H1 (cell line): Measurements from ENCODE around the gene NETO1. TPM values are rescaled to one million over a fixed set of nuclear protein-coding genes. Genes with fewer than 3 reads are reported as not detected.
A peak's percentile ranks its signal among the peaks of the same experiment; 100 is the strongest.

Experiments used
- CTCF ChIA-PET: fragments of 300-600 bp; sonication (Branson Sonifier 250); formaldehyde crosslinking; loops from one replicate; lab custom pipeline; 2021; ENCODE audit not compliant: partially characterized antibody; lab: Charles Lee
- POLR2A ChIA-PET: fragments of 300-600 bp; sonication (Branson Sonifier 250); formaldehyde crosslinking; loops from one replicate; lab custom pipeline; 2021; ENCODE audit warnings: inconsistent platforms; ENCODE audit not compliant: partially characterized antibody; lab: Charles Lee
- DNase-seq, 2 experiments: peaks; one replicate each; pipeline versions ENCODE4 v3.0.0 to v3.0.0-alpha.2; 2010 to 2022; ENCODE audit warnings: low spot score in 2 of 2, low read depth in 1 of 2, mixed read lengths in 1 of 2
- FAIRE-seq: peaks from 2 replicates; lab custom pipeline; 2011; peaks lifted over from hg19 to GRCh38; lab: Jason Lieb, UNC
- H2AFZ ChIP-seq: 2 replicates; pipeline ENCODE4 v1.8.1; 2012; ENCODE audit warnings: low read length, inconsistent platforms
- H2AK5ac ChIP-seq: 2 replicates; pipeline ENCODE4 v1.6.1; 2013; ENCODE audit warnings: low read depth, low read length
- H2BK120ac ChIP-seq: replicated peaks from 2 replicates; pipeline ENCODE3; 2013; ENCODE audit warnings: low read depth, low read length, inconsistent platforms
- H2BK12ac ChIP-seq: 2 replicates; pipeline ENCODE4 v1.6.1; 2013; ENCODE audit warnings: low read depth, low read length
- H2BK15ac ChIP-seq: 2 replicates; pipeline ENCODE4 v1.6.1; 2013; ENCODE audit warnings: low read length
- H2BK20ac ChIP-seq: 2 replicates; pipeline ENCODE4 v1.6.1; 2013; ENCODE audit warnings: low read length
- H2BK5ac ChIP-seq: 2 replicates; pipeline ENCODE4 v1.6.1; 2013; ENCODE audit warnings: low read depth, low read length
- H3K14ac ChIP-seq: 2 replicates; pipeline ENCODE4 v1.6.1; 2013; ENCODE audit warnings: inconsistent platforms; ENCODE audit not compliant: insufficient read length
- H3K18ac ChIP-seq: 2 replicates; pipeline ENCODE4 v1.6.1; 2013; ENCODE audit warnings: low read length; ENCODE audit errors: extremely low read depth
- H3K23ac ChIP-seq: 2 replicates; pipeline ENCODE4 v1.6.1; 2013; ENCODE audit warnings: inconsistent platforms; ENCODE audit not compliant: insufficient read length
- H3K23me2 ChIP-seq: 2 replicates; pipeline ENCODE4 v1.6.1; 2013; ENCODE audit warnings: low read depth, low read length
- H3K27ac ChIP-seq: 2 replicates; pipeline ENCODE4 v1.6.1; 2011; ENCODE audit warnings: low read depth, low read length, inconsistent platforms
- H3K27me3 ChIP-seq, 4 experiments: replicated peaks in 1 of 4; 1 replicate in 1 of 4; 2 replicates in 3 of 4; pipeline versions ENCODE4 v1.6.1 to v1.8.1; 2011 to 2013; ENCODE audit warnings: low read length in 3 of 4, mild to moderate bottlenecking in 3 of 4, inconsistent platforms in 2 of 4, mixed read lengths in 2 of 4, moderate library complexity in 1 of 4; ENCODE audit not compliant: control insufficient read depth in 3 of 4, insufficient read depth in 3 of 4; ENCODE audit errors: extremely low read depth in 1 of 4
- H3K36me3 ChIP-seq, 4 experiments: 2 replicates each; pipeline versions ENCODE4 v1.6.1 to v1.8.1; 2011 to 2013; ENCODE audit warnings: mild to moderate bottlenecking in 4 of 4, low read length in 3 of 4, moderate library complexity in 2 of 4, control low read depth in 1 of 4, inconsistent platforms in 1 of 4; ENCODE audit not compliant: insufficient read depth in 4 of 4, control insufficient read depth in 2 of 4
- H3K4ac ChIP-seq: replicated peaks from 2 replicates; pipeline ENCODE3; 2013; ENCODE audit warnings: low read length, low read depth, mixed read lengths, inconsistent platforms; ENCODE audit not compliant: insufficient read length
- H3K4me1 ChIP-seq, 4 experiments: replicated peaks in 1 of 4; 1 replicate in 1 of 4; 2 replicates in 3 of 4; pipeline versions ENCODE4 v1.6.1 to v1.8.1; 2011 to 2013; ENCODE audit warnings: low read length in 3 of 4, inconsistent platforms in 2 of 4, mixed read lengths in 1 of 4; ENCODE audit not compliant: insufficient read depth in 4 of 4, control insufficient read depth in 3 of 4
- H3K4me2 ChIP-seq, 2 experiments: 2 replicates each; pipeline versions ENCODE4 v1.6.1 to v1.8.1; 2011 to 2013; ENCODE audit warnings: low read depth in 2 of 2, low read length in 2 of 2, control low read depth in 1 of 2, inconsistent platforms in 1 of 2, mild to moderate bottlenecking in 1 of 2; ENCODE audit not compliant: insufficient read depth in 1 of 2
- H3K4me3 ChIP-seq, 4 experiments: fragments of 200-600, 300-600 bp in 1 of 4; sonication (generic), shearing (Covaris generic), sonication (Bioruptor Twin) in 1 of 4; 2 replicates each; pipeline versions ENCODE4 v1.5.1 to v1.8.1; 2011 to 2016; ENCODE audit warnings: low read length in 4 of 4, low read depth in 3 of 4, control low read depth in 2 of 4, inconsistent platforms in 2 of 4, mild to moderate bottlenecking in 2 of 4, mixed read lengths in 1 of 4, moderate library complexity in 1 of 4; ENCODE audit not compliant: insufficient read depth in 2 of 4; ENCODE audit errors: extremely low read depth in 1 of 4
- H3K56ac ChIP-seq: replicated peaks from 2 replicates; pipeline ENCODE3; 2013; ENCODE audit warnings: low read depth, mild to moderate bottlenecking, mixed read lengths, low read length, inconsistent platforms; ENCODE audit not compliant: insufficient read length
- H3K79me1 ChIP-seq: 2 replicates; pipeline ENCODE4 v1.6.1; 2013; ENCODE audit warnings: low read depth, low read length, control low read depth
- H3K79me2 ChIP-seq, 2 experiments: 2 replicates each; pipeline versions ENCODE4 v1.6.1 to v1.8.1; 2012 to 2013; ENCODE audit warnings: low read length in 2 of 2, mild to moderate bottlenecking in 2 of 2, inconsistent platforms in 1 of 2; ENCODE audit not compliant: insufficient read depth in 2 of 2, control insufficient read depth in 1 of 2
- H3K9ac ChIP-seq, 4 experiments: replicated peaks in 1 of 4; 1 replicate in 1 of 4; 2 replicates in 3 of 4; pipeline versions ENCODE4 v1.6.1 to v1.8.1; 2011 to 2013; ENCODE audit warnings: low read depth in 3 of 4, low read length in 3 of 4, control low read depth in 2 of 4, mild to moderate bottlenecking in 2 of 4, moderate library complexity in 2 of 4, inconsistent platforms in 1 of 4; ENCODE audit errors: extremely low read depth in 1 of 4
- H3K9me3 ChIP-seq, 2 experiments: 2 replicates each; pipeline versions ENCODE4 v1.6.1 to v1.8.1; 2012 to 2013; ENCODE audit warnings: mild to moderate bottlenecking in 2 of 2, moderate library complexity in 2 of 2, control low read depth in 1 of 2, inconsistent platforms in 1 of 2, low read depth in 1 of 2, low read length in 1 of 2, mixed read lengths in 1 of 2; ENCODE audit not compliant: insufficient read depth in 2 of 2
- H4K20me1 ChIP-seq, 2 experiments: replicated peaks in 1 of 2; 2 replicates each; pipeline versions ENCODE3 to v1.8.1; 2011 to 2013; ENCODE audit warnings: inconsistent platforms in 2 of 2, low read length in 2 of 2, mild to moderate bottlenecking in 1 of 2; ENCODE audit not compliant: insufficient read depth in 2 of 2, control insufficient read depth in 1 of 2
- H4K5ac ChIP-seq: 2 replicates; pipeline ENCODE4 v1.6.1; 2013; ENCODE audit warnings: low read length, low read depth, mixed read lengths, inconsistent platforms; ENCODE audit not compliant: insufficient read length
- H4K8ac ChIP-seq: 2 replicates; pipeline ENCODE4 v1.8.0; 2013; ENCODE audit warnings: mild to moderate bottlenecking, moderate library complexity, low read length, inconsistent platforms; ENCODE audit not compliant: insufficient read depth; ENCODE audit errors: extremely low read depth
- H4K91ac ChIP-seq: replicated peaks from 2 replicates; pipeline ENCODE3; 2013; ENCODE audit warnings: low read length, mixed read lengths, inconsistent platforms; ENCODE audit not compliant: insufficient read length
- ATF2 ChIP-seq: IDR thresholded peaks from 2 replicates; pipeline ENCODE4 v1.6.1; 2012; ENCODE audit warnings: low read length, inconsistent platforms
- BCL11A ChIP-seq, 2 experiments: IDR thresholded peaks; one replicate each; pipeline ENCODE4 v1.6.1; 2011; ENCODE audit warnings: low read depth in 2 of 2, low read length in 2 of 2, mild to moderate bottlenecking in 2 of 2
- CHD2 ChIP-seq: IDR thresholded peaks from 2 replicates; pipeline ENCODE4 v1.6.1; 2012; ENCODE audit warnings: low read length, improper control_type of control experiment
- CTCF ChIP-seq, 3 experiments: IDR thresholded peaks; 1 replicate in 2 of 3; 2 replicates in 1 of 3; pipeline versions ENCODE4 v1.5.1 to v1.6.1; 2011; ENCODE audit warnings: low read length in 3 of 3, mild to moderate bottlenecking in 3 of 3, inconsistent platforms in 2 of 3, low read depth in 1 of 3, moderate library complexity in 1 of 3; ENCODE audit not compliant: insufficient read depth in 1 of 3; ENCODE audit errors: control extremely low read depth in 1 of 3
- RAD21 ChIP-seq, 2 experiments: IDR thresholded peaks in 1 of 2; conservative IDR thresholded peaks in 1 of 2; 2 replicates each; pipeline ENCODE4 v1.6.1; 2011; ENCODE audit warnings: low read depth in 2 of 2, low read length in 2 of 2, improper control_type of control experiment in 1 of 2, inconsistent platforms in 1 of 2, mild to moderate bottlenecking in 1 of 2, moderate library complexity in 1 of 2
- RFX5 ChIP-seq: IDR thresholded peaks from 2 replicates; pipeline ENCODE4 v1.6.1; 2011; ENCODE audit warnings: low read depth, low read length, improper control_type of control experiment, borderline replicate concordance
- SIX5 ChIP-seq: IDR thresholded peaks from 2 replicates; pipeline ENCODE4 v1.6.1; 2011; ENCODE audit warnings: mild to moderate bottlenecking, low read depth, low read length
- WGBS, 2 experiments: shearing (Covaris generic) in 1 of 2; methylation state at CpG; one replicate each; pipeline versions ENCODE4 v1.1.6 to v1.1.7; 2013 to 2015; ENCODE audit warnings: low lambda C conversion rate in 2 of 2, mixed read lengths in 2 of 2, inconsistent platforms in 1 of 2, low coverage in 1 of 2, missing lambda C conversion rate in 1 of 2; ENCODE audit not compliant: insufficient replicate concordance in 2 of 2, insufficient coverage in 1 of 2, insufficient read length in 1 of 2; ENCODE audit errors: extremely low coverage in 1 of 2, missing lambda C conversion rate in 1 of 2; 5-methylcytosine and 5-hydroxymethylcytosine counted together
- polyA plus RNA-seq, 7 experiments: library from polyadenylated mRNA; depleted of rRNA in 3 of 7; stranded (reverse) in 5 of 7; unstranded in 2 of 7; fragments of >200 nt in 5 of 7; fragments of 200-250 nt in 2 of 7; gene quantifications; 1 replicate in 5 of 7; 2 replicates in 1 of 7; 4 replicates in 1 of 7; pipeline versions ENCODE4 v1.2.1 to v1.2.3, GENCODE V29; 2011 to 2013; ENCODE audit warnings: missing spikeins in 2 of 7, mixed read lengths in 2 of 7
- total RNA-seq: library from RNA; stranded (reverse); fragmentation: NEBNext Ultra II Directional; extraction: Animal tissue kit (Norgen Biotek cat#: 25700); gene quantifications from 2 replicates; pipeline ENCODE4 v1.2.1, GENCODE V29; 2021

Gene NETO1
- total and polyA plus RNA-seq, 2 of the 8 experiments (the other 6 are each of a cell fraction or from before 2014, with no cell fraction given): 3.0 to 19.3 TPM

DNA sequence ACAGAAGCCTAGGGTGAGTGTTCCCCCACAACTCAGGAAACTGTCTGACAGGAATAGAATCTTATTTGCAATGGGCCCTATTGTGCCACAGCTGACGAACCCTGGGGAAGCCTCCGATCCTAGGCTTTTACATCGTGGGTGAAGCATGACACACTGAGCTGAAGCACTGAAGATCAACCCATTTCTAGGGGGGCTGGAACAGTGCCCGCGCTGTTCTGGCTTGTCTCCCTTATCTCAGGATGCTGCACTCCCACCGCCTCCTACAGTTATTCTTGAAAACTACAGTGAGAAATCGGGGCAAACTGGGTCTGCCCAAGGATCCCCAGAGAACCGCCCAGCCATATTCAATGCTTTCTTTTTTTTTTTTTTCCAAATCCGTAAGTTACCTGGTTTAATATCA, 41.1 kb downstream of the NETO1 start:
- no peaks in the 10 kb centered on the region; the same call in 1 of the 2 replicates for H3K79me1 ChIP-seq
- no peaks in the 10 kb centered on the region for H3K4me1 ChIP-seq
- H3K9me3 ChIP-seq: no peaks in the 10 kb centered on the region
- no peaks in the 10 kb centered on the region for H3K79me2 ChIP-seq
- H4K8ac ChIP-seq: no peak overlapping the region
- H3K14ac ChIP-seq: no peak overlapping the region
- no peak overlapping the region for H3K27ac ChIP-seq
- no peak overlapping the region for H2BK12ac ChIP-seq
- no peak for DNase-seq
- no peak overlapping the region for H3K4ac ChIP-seq
- no peak overlapping the region for H4K5ac ChIP-seq
- no peaks in the 10 kb centered on the region for H4K20me1 ChIP-seq
- TF ChIP-seq BCL11A (IDR thresholded peaks at IDR 0.05; ENCODE audit: low read depth in 2 of 2, low read length in 2 of 2): no peak
- TF ChIP-seq ATF2: no peak
- no peak for TF ChIP-seq CHD2
- peak in 2 of 3 experiments; percentile 15 to 33; a peak in 2 of 4 replicates for TF ChIP-seq CTCF (IDR thresholded peaks at IDR 0.05; ENCODE audit: control extremely low read depth in 1 of 3, insufficient read depth in 1 of 3, low read depth in 1 of 3, low read length in 3 of 3)
- no peak for TF ChIP-seq SIX5
- peak; percentile 29 to 43; a peak in 3 of 4 replicates for TF ChIP-seq RAD21 (IDR thresholded peaks at IDR 0.05 in 1 of 2, conservative IDR thresholded peaks at IDR 0.05 in 1 of 2; ENCODE audit: low read depth in 2 of 2, low read length in 2 of 2)
- TF ChIP-seq RFX5: no peak
- TF ChIP-seq, all 59 proteins: peak for 2
- H4K91ac ChIP-seq: no peak overlapping the region
- no peak overlapping the region for H2BK5ac ChIP-seq
- H2BK20ac ChIP-seq: no peak overlapping the region
- H3K4me3 ChIP-seq: no peak overlapping the region
- no peak overlapping the region for H3K18ac ChIP-seq
- no peak overlapping the region for H3K56ac ChIP-seq
- no peaks in the 10 kb centered on the region for H3K36me3 ChIP-seq
- H3K23me2 ChIP-seq: no peaks in the 10 kb centered on the region
- H2BK120ac ChIP-seq: no peak overlapping the region
- no peak for FAIRE-seq
- H3K23ac ChIP-seq: no peak overlapping the region
- peak overlapping the region; percentile 42; the same call in 1 of the 2 replicates for H2AFZ ChIP-seq
- H3K9ac ChIP-seq: no peak overlapping the region
- ChIA-PET CTCF (interaction anchor here (1.4 kb wide), 1 partner anchor 37 kb away, joined by 4 read pairs; no protein-coding TSS in a partner anchor), POLR2A (no interaction called here)
- 76% methylated on average over 9 of the region's 9 CpGs; no CpG with 5 or more reads in 1 of the 2 experiments for WGBS, 2 experiments
- no peaks in the 10 kb centered on the region for H3K27me3 ChIP-seq
- H2BK15ac ChIP-seq: no peak overlapping the region
- no peak overlapping the region for H3K4me2 ChIP-seq
- no peak overlapping the region for H2AK5ac ChIP-seq
